Measurements from ENCODE around the gene FILIP1.

- no peak for TF ChIP-seq CTCF (conservative IDR thresholded peaks at IDR 0.05 in 1 of 2, IDR thresholded peaks at IDR 0.05 in 1 of 2; ENCODE audit: low read depth in 1 of 2, low read length in 2 of 2)
- TF ChIP-seq EZH2 (IDR thresholded peaks at IDR 0.05; ENCODE audit: low read length, missing control alignments), result no peak
These were observed 243.0 kb downstream of the FILIP1 start for GRCh38 chr6:75250552-75250951.

All from fibroblast of lung (primary cell).